HEK293 (cell line): Measurements from ENCODE around the gene BTBD3.

Experiments
- CTCF ChIA-PET: fragments of 350-600 bp; formaldehyde crosslinking; extraction: SDS; loops from one replicate; lab custom pipeline; 2021; ENCODE audit warnings: antibody characterized with exemption; lab: Yijun Ruan, JAX
- POLR2A ChIA-PET: fragments of 300-600 bp; formaldehyde crosslinking; extraction: SDS; loops from one replicate; lab custom pipeline; 2020; ENCODE audit warnings: antibody characterized with exemption, inconsistent platforms; lab: Yijun Ruan, JAX
- H3K27ac ChIP-seq: fragments of 200-500 bp; sonication (Bioruptor generic); 2 replicates; pipeline ENCODE4 v1.5.1; 2014; ENCODE audit warnings: low read depth, low read length, control low read depth, inconsistent platforms; ENCODE audit errors: extremely low read depth
- H3K36me3 ChIP-seq, 2 experiments: fragments of 200-500 bp in 1 of 2; sonication (Bioruptor generic) in 1 of 2; 1 replicate in 1 of 2; 2 replicates in 1 of 2; pipeline ENCODE4 v1.5.1; 2014 to 2017; ENCODE audit warnings: inconsistent platforms in 2 of 2, low read length in 2 of 2; ENCODE audit not compliant: control insufficient read depth in 2 of 2, insufficient read depth in 1 of 2
- H3K4me1 ChIP-seq: fragments of 200-500 bp; sonication (Bioruptor generic); 2 replicates; pipeline ENCODE4 v1.5.1; 2014; ENCODE audit warnings: mild to moderate bottlenecking, low read length, inconsistent platforms; ENCODE audit not compliant: control insufficient read depth, insufficient read depth
- H3K4me3 ChIP-seq: 2 replicates; pipeline ENCODE4 v1.5.1; 2011; ENCODE audit warnings: low read depth, mild to moderate bottlenecking, control low read depth, low read length, moderate library complexity
- H3K9me3 ChIP-seq: fragments of 200-500 bp; sonication (Bioruptor generic); 2 replicates; pipeline ENCODE4 v1.5.1; 2014; ENCODE audit warnings: low read depth, low read length, inconsistent platforms; ENCODE audit not compliant: control insufficient read depth, insufficient read depth
- KLF9 ChIP-seq: fragments of 450-650 bp; formaldehyde crosslinking; IDR thresholded peaks from 2 replicates; pipeline ENCODE4 v1.5.1; 2016; ENCODE audit warnings: missing biosample characterization, missing genetic modification characterization, low read depth
- SP3 ChIP-seq: fragments of 450-650 bp; formaldehyde crosslinking; IDR thresholded peaks from 2 replicates; pipeline ENCODE4 v1.5.1; 2016; ENCODE audit warnings: missing biosample characterization, missing genetic modification characterization
- SP7 ChIP-seq: fragments of 450-650 bp; formaldehyde crosslinking; IDR thresholded peaks from 2 replicates; pipeline ENCODE4 v1.5.1; 2016; ENCODE audit warnings: missing biosample characterization, missing genetic modification characterization
- ZNF121 ChIP-seq: fragments of 450-650 bp; formaldehyde crosslinking; IDR thresholded peaks from 2 replicates; pipeline ENCODE4 v1.5.1; 2016; ENCODE audit warnings: missing biosample characterization, missing genetic modification characterization
- ZNF155 ChIP-seq: fragments of 450-650 bp; formaldehyde crosslinking; IDR thresholded peaks from 2 replicates; pipeline ENCODE4 v1.5.1; 2016; ENCODE audit warnings: missing biosample characterization, missing genetic modification characterization
- ZNF157 ChIP-seq: fragments of 450-650 bp; formaldehyde crosslinking; IDR thresholded peaks from 2 replicates; pipeline ENCODE4 v1.5.1; 2016; ENCODE audit warnings: missing biosample characterization, missing genetic modification characterization
- ZNF169 ChIP-seq: fragments of 450-650 bp; formaldehyde crosslinking; IDR thresholded peaks from 2 replicates; pipeline ENCODE4 v1.5.1; 2016; ENCODE audit warnings: missing biosample characterization, missing genetic modification characterization
- ZNF24 ChIP-seq: fragments of 450-650 bp; formaldehyde crosslinking; IDR thresholded peaks from 2 replicates; pipeline ENCODE4 v1.5.1; 2016; ENCODE audit warnings: missing biosample characterization, missing genetic modification characterization
- ZNF302 ChIP-seq: fragments of 450-650 bp; formaldehyde crosslinking; IDR thresholded peaks from 2 replicates; pipeline ENCODE4 v1.5.1; 2016; ENCODE audit warnings: missing biosample characterization, missing genetic modification characterization, low read depth
- ZNF664 ChIP-seq: fragments of 450-650 bp; formaldehyde crosslinking; IDR thresholded peaks from 2 replicates; pipeline ENCODE4 v1.5.1; 2016; ENCODE audit warnings: missing biosample characterization, missing genetic modification characterization
- ZNF777 ChIP-seq: fragments of 450-650 bp; formaldehyde crosslinking; IDR thresholded peaks from 2 replicates; pipeline ENCODE4 v1.5.1; 2017; ENCODE audit warnings: missing biosample characterization, missing genetic modification characterization, borderline replicate concordance
- ZNF785 ChIP-seq: fragments of 450-650 bp; formaldehyde crosslinking; IDR thresholded peaks from 2 replicates; pipeline ENCODE4 v1.5.1; 2016; ENCODE audit warnings: missing biosample characterization, missing genetic modification characterization
- ZSCAN23 ChIP-seq: fragments of 450-650 bp; formaldehyde crosslinking; IDR thresholded peaks from 2 replicates; pipeline ENCODE4 v1.5.1; 2016; ENCODE audit warnings: missing biosample characterization, missing genetic modification characterization
- TF ChIP-seq, protein P1 (sequence below): fragments of 450-650 bp; formaldehyde crosslinking; IDR thresholded peaks from 2 replicates; pipeline ENCODE4 v1.5.1; 2016; ENCODE audit warnings: missing biosample characterization, missing genetic modification characterization, borderline replicate concordance
- TF ChIP-seq, protein P2 (sequence below): fragments of 450-650 bp; formaldehyde crosslinking; IDR thresholded peaks from 2 replicates; pipeline ENCODE4 v1.5.1; 2016; ENCODE audit warnings: missing biosample characterization, missing genetic modification characterization
- TF ChIP-seq, protein P3 (sequence below): fragments of 450-650 bp; formaldehyde crosslinking; IDR thresholded peaks from 2 replicates; pipeline ENCODE4 v1.5.1; 2016; ENCODE audit warnings: missing biosample characterization, missing genetic modification characterization
- TF ChIP-seq, protein P4 (sequence below): fragments of 450-650 bp; formaldehyde crosslinking; IDR thresholded peaks from 2 replicates; pipeline ENCODE4 v1.5.1; 2016; ENCODE audit warnings: missing biosample characterization, missing genetic modification characterization
- TF ChIP-seq, protein P5 (sequence below): fragments of 450-650 bp; IDR thresholded peaks from 2 replicates; pipeline ENCODE4 v1.5.1; 2018; ENCODE audit warnings: missing biosample characterization, missing genetic modification characterization
- TF ChIP-seq, protein P6 (sequence below): fragments of 450-650 bp; formaldehyde crosslinking; IDR thresholded peaks from 2 replicates; pipeline ENCODE4 v1.5.1; 2017; ENCODE audit warnings: missing biosample characterization, missing genetic modification characterization

Gene BTBD3

DNA sequence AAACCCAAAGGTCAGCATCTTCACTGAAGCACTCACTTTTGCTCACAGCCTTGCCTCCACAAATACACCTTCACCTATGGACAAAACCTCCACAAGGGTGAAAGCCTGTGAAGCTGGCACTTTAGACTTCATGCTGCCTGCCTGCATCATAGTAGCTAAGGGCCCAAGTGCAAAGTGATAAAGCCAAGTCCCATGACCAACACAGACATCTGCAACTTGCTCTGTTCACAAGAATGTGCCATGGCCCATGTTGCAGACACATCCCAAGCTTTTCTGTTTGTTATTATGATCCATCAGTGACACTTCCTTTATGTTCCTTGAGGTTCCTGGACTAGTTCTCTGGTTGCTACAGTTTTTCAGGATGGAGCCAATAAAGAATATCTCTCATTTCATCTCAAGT, 31.1 kb downstream of the BTBD3 start (continued):
- TF ChIP-seq, protein P1, sequence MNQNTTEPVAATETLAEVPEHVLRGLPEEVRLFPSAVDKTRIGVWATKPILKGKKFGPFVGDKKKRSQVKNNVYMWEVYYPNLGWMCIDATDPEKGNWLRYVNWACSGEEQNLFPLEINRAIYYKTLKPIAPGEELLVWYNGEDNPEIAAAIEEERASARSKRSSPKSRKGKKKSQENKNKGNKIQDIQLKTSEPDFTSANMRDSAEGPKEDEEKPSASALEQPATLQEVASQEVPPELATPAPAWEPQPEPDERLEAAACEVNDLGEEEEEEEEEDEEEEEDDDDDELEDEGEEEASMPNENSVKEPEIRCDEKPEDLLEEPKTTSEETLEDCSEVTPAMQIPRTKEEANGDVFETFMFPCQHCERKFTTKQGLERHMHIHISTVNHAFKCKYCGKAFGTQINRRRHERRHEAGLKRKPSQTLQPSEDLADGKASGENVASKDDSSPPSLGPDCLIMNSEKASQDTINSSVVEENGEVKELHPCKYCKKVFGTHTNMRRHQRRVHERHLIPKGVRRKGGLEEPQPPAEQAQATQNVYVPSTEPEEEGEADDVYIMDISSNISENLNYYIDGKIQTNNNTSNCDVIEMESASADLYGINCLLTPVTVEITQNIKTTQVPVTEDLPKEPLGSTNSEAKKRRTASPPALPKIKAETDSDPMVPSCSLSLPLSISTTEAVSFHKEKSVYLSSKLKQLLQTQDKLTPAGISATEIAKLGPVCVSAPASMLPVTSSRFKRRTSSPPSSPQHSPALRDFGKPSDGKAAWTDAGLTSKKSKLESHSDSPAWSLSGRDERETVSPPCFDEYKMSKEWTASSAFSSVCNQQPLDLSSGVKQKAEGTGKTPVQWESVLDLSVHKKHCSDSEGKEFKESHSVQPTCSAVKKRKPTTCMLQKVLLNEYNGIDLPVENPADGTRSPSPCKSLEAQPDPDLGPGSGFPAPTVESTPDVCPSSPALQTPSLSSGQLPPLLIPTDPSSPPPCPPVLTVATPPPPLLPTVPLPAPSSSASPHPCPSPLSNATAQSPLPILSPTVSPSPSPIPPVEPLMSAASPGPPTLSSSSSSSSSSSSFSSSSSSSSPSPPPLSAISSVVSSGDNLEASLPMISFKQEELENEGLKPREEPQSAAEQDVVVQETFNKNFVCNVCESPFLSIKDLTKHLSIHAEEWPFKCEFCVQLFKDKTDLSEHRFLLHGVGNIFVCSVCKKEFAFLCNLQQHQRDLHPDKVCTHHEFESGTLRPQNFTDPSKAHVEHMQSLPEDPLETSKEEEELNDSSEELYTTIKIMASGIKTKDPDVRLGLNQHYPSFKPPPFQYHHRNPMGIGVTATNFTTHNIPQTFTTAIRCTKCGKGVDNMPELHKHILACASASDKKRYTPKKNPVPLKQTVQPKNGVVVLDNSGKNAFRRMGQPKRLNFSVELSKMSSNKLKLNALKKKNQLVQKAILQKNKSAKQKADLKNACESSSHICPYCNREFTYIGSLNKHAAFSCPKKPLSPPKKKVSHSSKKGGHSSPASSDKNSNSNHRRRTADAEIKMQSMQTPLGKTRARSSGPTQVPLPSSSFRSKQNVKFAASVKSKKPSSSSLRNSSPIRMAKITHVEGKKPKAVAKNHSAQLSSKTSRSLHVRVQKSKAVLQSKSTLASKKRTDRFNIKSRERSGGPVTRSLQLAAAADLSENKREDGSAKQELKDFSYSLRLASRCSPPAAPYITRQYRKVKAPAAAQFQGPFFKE (tag by site-specific recombination), result no peak
- TF ChIP-seq ZNF785 (tag by site-specific recombination), result no peak
- TF ChIP-seq, all 188 proteins: peak for 0

DNA sequence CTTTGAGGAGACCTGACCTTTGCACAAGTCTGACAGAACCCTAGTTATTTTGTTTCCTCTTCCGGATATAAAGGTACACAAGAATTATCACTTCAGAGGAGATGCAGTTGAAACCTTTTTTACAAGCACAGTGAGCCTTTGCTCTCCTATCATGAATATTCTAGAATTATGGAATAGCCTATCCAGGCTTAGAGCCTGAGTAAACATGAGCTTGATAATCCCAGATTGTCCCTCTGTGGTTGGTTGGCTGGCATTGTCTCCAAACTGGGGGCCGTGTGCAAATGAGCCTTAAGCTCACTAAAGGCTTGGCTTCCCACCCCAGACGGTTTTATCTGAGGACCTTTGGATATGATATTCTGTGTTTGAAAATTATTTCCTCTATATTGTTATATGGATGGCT, 32.0 kb downstream of the BTBD3 start:
- TF ChIP-seq KLF9 (tag by site-specific recombination) (no peak), ZNF157 (tag by site-specific recombination) (no peak), ZNF169 (no peak), SP3 (no peak), ZNF664 (tag by site-specific recombination) (no peak), ZNF155 (tag by site-specific recombination) (no peak)
- TF ChIP-seq, protein P2, sequence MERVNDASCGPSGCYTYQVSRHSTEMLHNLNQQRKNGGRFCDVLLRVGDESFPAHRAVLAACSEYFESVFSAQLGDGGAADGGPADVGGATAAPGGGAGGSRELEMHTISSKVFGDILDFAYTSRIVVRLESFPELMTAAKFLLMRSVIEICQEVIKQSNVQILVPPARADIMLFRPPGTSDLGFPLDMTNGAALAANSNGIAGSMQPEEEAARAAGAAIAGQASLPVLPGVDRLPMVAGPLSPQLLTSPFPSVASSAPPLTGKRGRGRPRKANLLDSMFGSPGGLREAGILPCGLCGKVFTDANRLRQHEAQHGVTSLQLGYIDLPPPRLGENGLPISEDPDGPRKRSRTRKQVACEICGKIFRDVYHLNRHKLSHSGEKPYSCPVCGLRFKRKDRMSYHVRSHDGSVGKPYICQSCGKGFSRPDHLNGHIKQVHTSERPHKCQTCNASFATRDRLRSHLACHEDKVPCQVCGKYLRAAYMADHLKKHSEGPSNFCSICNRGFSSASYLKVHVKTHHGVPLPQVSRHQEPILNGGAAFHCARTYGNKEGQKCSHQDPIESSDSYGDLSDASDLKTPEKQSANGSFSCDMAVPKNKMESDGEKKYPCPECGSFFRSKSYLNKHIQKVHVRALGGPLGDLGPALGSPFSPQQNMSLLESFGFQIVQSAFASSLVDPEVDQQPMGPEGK (tag by site-specific recombination), result no peak
- TF ChIP-seq, protein P3, sequence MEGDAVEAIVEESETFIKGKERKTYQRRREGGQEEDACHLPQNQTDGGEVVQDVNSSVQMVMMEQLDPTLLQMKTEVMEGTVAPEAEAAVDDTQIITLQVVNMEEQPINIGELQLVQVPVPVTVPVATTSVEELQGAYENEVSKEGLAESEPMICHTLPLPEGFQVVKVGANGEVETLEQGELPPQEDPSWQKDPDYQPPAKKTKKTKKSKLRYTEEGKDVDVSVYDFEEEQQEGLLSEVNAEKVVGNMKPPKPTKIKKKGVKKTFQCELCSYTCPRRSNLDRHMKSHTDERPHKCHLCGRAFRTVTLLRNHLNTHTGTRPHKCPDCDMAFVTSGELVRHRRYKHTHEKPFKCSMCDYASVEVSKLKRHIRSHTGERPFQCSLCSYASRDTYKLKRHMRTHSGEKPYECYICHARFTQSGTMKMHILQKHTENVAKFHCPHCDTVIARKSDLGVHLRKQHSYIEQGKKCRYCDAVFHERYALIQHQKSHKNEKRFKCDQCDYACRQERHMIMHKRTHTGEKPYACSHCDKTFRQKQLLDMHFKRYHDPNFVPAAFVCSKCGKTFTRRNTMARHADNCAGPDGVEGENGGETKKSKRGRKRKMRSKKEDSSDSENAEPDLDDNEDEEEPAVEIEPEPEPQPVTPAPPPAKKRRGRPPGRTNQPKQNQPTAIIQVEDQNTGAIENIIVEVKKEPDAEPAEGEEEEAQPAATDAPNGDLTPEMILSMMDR (tag by site-specific recombination), result no peak
- TF ChIP-seq, protein P4, sequence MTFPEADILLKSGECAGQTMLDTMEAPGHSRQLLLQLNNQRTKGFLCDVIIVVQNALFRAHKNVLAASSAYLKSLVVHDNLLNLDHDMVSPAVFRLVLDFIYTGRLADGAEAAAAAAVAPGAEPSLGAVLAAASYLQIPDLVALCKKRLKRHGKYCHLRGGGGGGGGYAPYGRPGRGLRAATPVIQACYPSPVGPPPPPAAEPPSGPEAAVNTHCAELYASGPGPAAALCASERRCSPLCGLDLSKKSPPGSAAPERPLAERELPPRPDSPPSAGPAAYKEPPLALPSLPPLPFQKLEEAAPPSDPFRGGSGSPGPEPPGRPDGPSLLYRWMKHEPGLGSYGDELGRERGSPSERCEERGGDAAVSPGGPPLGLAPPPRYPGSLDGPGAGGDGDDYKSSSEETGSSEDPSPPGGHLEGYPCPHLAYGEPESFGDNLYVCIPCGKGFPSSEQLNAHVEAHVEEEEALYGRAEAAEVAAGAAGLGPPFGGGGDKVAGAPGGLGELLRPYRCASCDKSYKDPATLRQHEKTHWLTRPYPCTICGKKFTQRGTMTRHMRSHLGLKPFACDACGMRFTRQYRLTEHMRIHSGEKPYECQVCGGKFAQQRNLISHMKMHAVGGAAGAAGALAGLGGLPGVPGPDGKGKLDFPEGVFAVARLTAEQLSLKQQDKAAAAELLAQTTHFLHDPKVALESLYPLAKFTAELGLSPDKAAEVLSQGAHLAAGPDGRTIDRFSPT (tag by site-specific recombination), result no peak
- no peak overlapping the region for H3K27ac ChIP-seq
- no peak overlapping the region for H3K4me3 ChIP-seq
- H3K4me1 ChIP-seq, result no peaks in the 10 kb centered on the region
- ChIA-PET CTCF (interaction anchor here (0.6 kb wide), 1 partner anchor 319 kb away, joined by 7 read pairs; no protein-coding TSS in a partner anchor), POLR2A (no interaction called here)
- H3K9me3 ChIP-seq, result no peaks in the 10 kb centered on the region
- H3K36me3 ChIP-seq, result no peaks in the 10 kb centered on the region

DNA sequence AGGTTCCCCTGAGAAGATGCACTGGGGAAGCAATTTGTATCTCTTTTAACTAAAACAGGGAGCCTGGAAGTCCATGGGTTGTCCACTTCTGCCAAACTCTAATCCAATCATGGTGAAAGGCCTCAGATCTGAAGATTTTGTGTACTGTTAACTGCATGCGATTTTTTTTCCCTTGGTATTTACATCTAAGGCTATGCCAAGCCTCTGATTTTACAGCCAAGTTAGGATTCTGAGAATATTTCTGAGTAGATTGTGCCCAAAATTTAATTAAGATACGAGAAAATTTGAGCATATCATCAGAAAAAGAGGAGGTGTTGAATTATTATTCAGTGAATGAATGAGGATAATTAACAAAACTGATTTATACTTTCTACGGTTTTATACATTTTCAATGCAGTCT, 34.0 kb downstream of the BTBD3 start:
- Histone ChIP-seq H3K4me1 (no peaks in the 10 kb centered on the region), H3K4me3 (no peak overlapping the region), H3K36me3 (no peaks in the 10 kb centered on the region), H3K9me3 (no peaks in the 10 kb centered on the region), H3K27ac (no peak overlapping the region)
- CTCF ChIA-PET, result interaction anchor here (0.6 kb wide), 1 partner anchor 13 kb away, joined by 7 read pairs; no protein-coding TSS in a partner anchor
- POLR2A ChIA-PET, result no interaction called here
- TF ChIP-seq SP7, result no peak
- no peak for TF ChIP-seq ZNF121 (tag by site-specific recombination)
- TF ChIP-seq ZNF777, result no peak
- TF ChIP-seq ZNF302 (tag by site-specific recombination), result no peak
- TF ChIP-seq, protein P5, sequence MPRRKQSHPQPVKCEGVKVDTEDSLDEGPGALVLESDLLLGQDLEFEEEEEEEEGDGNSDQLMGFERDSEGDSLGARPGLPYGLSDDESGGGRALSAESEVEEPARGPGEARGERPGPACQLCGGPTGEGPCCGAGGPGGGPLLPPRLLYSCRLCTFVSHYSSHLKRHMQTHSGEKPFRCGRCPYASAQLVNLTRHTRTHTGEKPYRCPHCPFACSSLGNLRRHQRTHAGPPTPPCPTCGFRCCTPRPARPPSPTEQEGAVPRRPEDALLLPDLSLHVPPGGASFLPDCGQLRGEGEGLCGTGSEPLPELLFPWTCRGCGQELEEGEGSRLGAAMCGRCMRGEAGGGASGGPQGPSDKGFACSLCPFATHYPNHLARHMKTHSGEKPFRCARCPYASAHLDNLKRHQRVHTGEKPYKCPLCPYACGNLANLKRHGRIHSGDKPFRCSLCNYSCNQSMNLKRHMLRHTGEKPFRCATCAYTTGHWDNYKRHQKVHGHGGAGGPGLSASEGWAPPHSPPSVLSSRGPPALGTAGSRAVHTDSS (tag by site-specific recombination), result no peak
- TF ChIP-seq, protein P6, sequence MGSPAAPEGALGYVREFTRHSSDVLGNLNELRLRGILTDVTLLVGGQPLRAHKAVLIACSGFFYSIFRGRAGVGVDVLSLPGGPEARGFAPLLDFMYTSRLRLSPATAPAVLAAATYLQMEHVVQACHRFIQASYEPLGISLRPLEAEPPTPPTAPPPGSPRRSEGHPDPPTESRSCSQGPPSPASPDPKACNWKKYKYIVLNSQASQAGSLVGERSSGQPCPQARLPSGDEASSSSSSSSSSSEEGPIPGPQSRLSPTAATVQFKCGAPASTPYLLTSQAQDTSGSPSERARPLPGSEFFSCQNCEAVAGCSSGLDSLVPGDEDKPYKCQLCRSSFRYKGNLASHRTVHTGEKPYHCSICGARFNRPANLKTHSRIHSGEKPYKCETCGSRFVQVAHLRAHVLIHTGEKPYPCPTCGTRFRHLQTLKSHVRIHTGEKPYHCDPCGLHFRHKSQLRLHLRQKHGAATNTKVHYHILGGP (tag by site-specific recombination), result no peak
- TF ChIP-seq ZNF24 (tag by site-specific recombination), result no peak
- no peak for TF ChIP-seq ZSCAN23 (tag by site-specific recombination)
